GM18498 (cell line): ENCODE results near the gene COQ5.

Source experiments
- ATAC-seq: cut with Tn5 transposase; IDR thresholded peaks from one replicate; pipeline ENCODE4 v1.9.1; 2021; ENCODE audit warnings: mild to moderate bottlenecking, moderate library complexity; ENCODE audit not compliant: unreplicated experiment

Gene COQ5

DNA sequence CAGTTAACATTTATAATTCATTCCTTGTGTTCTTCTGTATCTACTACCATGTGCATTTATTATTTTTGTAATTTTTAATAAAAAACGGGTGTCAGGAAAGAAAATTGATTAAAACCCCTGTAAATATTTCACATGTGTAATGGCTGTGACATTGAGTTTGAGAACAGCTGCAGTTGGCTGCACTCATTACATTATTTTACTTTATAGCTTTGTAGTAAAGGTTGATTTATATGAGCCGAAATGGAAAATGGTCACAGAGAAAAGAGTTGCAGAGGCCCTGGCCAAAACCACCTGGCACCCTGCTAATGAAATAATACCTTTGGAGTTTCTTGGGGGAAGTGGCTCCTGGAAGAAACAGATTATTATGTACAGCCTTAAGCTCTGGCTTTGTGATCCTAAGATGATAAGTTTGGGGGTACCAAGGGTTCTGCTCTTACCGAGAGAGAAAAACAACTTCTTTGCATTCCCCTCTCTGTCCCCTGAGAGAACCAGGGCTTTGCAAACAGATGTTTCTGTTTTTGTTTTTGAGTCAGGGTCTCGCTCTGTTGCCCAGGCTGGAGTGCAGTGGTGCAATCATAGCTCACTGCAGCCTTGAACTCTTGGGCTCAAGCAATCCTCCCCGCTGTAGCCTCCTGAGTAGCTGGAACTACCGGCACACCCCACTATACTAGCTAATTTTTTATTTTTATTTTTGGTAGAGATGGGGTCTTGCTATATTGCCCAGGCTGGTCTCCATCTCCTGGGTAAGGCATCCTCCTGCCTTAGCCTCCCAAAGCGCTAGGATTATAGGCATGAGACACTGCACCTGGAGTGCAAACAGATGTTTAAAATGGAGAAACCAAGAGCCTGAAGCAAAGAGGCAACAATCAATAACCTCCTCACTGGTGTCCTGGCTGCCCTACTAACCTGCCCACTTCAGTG lies 42.7 kb downstream of the COQ5 start:
- ATAC-seq: no peak

DNA sequence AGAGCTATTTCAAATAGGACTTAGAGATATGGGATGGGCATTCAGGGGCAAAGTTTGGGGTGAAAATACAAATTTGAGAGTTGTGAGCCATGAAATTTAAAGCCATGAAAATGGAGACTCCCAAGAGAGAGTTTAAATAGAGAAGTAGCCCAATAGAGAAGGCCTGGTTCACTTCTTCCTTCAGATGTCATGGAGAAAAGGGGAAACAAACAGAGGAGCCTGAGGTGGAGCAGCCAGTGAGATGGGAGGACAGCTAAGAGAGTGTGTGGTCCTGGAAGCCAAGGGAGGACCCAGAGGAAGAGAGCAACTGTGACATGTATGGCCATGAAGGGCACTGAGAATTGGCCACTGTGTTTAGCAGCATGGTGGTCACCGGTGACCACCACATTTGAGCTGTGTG lies 45.3 kb downstream of the COQ5 start:
- no peak for ATAC-seq

- no peak for ATAC-seq
Observed at GRCh38 chr12:120481022-120481767, 47.8 kb downstream of the COQ5 start.

GRCh38 chr12:120480211-120480610 lies 48.7 kb downstream of the COQ5 start:
- no peak for ATAC-seq

DNA sequence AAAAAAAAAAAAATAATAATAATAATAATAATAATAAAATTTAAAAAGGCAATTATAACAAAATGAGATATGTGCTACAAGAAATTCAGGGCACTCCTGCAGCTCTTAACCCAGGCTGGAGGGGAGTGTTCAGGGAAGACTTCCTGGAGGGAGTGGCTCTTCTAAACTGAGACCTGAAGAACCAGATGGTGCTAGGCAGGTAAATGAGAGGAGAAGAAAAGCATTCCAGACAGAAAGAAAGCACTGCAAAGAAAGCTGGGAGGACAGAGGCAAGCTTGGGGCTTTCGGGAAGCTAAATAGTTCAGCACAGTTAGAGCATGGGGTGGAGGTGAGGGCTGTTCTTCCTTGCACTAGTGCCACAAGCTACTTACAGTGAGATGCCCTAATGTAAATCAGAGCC lies 49.5 kb downstream of the COQ5 start:
- no peak for ATAC-seq

DNA sequence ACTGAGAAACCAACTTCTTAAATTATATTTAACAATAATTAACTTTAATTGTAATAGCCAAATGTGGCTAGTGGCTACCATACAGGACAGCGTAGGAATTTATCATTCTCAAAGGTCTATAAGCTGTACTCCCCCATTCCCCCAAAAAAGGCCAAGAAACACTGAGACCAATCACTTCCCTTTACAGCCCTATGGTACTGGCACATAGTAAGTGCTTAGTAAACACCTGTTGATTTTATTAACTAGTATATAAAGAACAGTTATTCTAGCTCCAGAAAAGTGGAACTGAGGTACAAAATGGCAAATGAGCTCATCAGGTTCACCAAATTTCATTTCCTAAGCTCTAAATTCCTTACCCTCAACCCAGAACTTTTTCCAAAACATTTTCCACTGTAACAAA lies 53.3 kb downstream of the COQ5 start:
- ATAC-seq: no peak

- ATAC-seq: no peak
Observed at GRCh38 chr12:120474616-120474960, 54.4 kb downstream of the COQ5 start.

DNA sequence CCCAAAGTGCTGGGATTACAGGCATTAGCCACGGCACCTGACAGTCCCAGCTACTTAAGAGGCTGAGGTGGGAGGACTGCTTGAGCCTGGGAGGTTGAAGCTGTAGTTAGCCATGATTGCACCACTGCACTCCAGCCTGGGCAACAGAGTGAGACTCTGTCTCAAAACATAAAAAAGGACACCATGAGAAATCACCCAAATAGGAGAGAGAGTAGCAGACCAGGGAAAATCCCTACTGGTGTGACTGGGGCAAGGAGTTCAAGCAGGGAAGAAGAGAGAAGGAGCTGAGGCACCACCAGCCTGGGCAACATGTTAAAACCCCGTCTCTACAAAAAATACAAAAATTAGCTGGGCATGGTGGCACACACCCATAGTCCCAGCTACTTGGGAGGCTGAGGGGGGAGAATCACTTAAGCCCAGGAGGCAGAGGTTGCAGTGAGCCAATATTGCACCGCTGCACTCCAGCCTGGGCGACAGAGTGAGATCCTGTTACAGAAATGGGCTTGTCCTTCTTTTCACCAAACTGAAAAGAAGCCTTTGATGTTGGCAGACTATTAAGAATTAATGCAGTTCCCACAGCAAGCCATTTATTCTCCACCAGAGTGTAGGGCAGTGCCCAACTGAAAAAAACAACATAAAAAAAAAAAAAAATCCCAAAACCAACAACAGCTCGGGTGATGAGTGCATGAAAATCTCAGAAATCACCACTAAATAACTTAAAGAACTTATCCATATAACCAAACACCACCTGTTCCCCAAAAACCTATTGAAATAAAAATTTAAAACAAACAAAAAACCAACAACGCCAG lies 54.9 kb downstream of the COQ5 start:
- no peak for ATAC-seq

- ATAC-seq: no peak
Observed at GRCh38 chr12:120472521-120472920, 56.4 kb downstream of the COQ5 start.

DNA sequence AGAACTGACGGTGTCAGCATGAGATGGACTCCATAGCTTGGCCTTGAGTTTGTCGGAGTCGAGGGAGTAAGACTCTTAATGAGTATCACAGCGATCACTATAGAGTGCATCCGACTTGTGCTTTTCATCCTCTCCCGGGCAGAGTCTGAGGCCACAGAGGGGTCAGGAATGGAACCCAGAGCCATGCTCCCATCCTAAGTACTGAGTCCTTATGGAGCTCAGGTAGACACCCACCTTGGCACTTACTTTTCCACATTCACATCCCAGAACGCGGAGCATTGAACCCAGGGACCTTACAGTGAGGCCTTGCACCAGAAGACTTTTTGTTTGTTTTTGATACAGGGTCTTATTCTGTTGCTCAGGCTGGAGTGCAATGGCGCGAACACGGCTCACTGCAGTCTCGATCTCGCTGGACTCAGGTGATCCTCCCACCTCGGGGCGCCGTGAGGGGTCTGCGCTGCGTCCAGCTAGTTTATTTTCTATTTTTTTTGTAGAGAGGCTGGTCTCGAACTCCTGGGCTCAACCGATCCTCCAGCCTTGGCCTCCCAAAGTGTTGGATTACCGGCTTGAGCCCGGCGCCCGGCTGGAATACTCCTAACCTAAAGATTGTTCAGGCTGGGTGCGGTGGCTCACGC lies 58.7 kb downstream of the COQ5 start:
- peak; percentile 21 for ATAC-seq

DNA sequence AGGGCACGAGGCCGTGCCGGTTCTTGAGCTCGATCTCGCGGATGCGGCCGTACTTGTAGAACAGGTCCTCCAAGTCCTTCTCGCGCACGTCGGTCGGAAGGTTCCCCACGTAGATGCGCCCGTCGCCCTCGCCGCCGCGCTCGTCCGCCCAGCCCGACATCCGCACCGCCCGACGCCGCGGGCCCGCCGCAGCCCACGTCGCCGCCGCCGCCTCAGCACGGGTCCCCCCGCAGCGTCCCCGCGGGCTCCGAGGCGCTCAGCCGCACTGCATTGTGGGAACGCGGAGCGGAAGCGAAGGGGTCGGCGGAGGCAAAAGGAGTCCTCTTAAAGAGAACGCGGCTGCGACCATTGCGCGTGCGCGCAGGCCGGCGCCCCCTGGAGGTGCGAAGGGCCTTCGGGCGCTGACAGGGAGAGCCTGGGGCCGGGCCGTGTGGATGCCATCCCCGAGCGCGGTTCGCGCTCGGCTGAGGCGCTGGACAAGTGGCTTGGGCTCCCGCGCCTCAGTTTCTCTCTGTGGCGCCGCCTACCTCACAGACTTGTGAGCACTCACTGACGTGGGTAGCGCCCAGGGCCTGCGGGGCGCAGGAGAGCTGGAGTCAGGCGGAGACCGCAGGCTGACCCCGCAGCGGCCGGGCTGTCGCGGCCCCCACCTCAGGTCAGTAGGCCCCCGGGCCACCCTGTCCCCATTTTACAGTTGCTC lies 59.4 kb downstream of the COQ5 start, which contains the start of gene SRSF9:
TSS of gene SRSF9 (minus strand) at position 299 of the 700 bp plus-strand sequence. CDS start at position 160, 139 bp downstream.
- peak; percentile 90 for ATAC-seq

- peak; percentile 26 for ATAC-seq
Observed at GRCh38 chr12:120468821-120469449, 60.0 kb downstream of the COQ5 start.

GRCh38 chr12:120468325-120468820 lies 60.6 kb downstream of the COQ5 start:
- peak; percentile 15 for ATAC-seq

- ATAC-seq: no peak
Observed at GRCh38 chr12:120467439-120467838, 61.5 kb downstream of the COQ5 start.

DNA sequence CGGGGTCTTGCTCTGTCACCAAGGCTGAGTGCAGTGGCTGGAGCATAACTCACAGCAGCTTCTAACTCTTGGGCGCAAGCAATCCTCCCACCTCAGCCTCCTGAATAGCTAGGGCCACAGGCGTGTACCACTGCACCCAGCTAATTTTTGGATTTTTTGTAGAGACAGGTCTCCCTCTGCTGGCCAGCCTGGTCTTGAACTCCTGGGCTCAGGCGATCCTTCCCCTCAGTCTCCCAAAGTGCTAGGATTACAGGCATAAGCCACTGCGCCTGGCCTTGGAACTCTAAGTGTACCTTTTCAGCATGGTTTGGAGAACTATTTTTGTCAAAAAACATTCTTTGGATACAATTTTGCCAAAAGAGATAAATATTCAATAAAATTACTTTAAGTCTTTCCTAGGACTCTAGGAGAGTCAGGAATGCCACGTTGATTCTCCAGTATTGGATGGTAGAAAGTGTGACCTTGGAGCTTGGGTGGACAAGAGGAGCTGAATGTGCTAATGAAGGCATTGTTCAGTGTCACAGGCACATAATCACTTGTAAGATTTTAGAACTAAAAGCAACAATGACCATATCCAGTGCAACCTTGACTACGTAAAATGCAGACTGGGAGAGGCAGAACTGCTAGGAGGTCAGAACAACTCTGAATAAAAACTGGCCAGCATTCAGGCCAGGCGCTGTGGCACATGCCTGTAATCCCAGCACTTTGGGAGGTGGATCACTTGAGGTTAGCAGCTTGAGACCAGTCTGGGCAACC lies 62.2 kb downstream of the COQ5 start:
- ATAC-seq: no peak

DNA sequence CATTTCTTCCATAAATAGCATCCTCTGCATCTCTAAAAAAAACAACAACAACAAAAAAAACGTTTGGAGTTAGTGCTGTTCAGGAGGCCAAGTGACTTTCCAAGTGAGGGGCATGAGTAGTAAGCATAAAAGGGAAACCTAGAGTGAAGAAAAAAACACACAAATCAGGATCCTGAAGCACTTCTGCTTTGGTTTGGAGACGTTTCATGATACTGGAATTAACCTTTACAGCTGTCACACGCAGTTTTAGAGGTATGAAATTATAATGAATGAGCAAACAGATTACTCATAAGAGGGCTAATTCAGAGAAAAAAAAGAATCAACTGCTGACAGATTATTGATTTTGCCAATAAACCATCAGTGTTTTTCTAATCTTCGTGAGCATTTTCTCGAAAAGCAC lies 63.2 kb downstream of the COQ5 start:
- ATAC-seq: no peak

GRCh38 chr12:120463712-120464111 lies 65.2 kb downstream of the COQ5 start:
- ATAC-seq: no peak

DNA sequence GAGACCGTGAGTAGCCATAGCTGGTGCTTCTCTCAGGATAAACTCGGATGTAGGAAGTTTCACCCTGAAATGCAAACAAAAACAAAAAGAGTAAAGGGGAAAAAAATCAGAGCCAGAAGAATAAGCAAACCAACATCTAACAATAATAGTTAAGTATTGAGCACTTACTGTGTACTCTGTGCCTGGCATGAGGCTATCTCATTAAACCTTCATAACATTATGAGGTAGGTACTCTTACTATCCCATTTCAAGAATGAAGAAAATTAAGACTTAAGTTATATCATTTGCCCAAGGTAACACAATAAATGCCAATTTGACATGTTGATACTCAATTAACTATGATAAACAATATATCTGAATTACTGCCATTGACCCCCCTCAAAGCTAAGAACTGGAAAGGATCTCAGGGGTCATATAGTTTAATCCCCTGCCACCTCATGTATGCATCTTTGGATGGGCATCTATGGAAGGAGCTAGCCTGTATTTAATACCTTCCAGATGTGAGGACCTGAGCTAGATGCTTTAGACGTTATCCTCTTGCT lies 66.8 kb downstream of the COQ5 start:
- ATAC-seq: no peak
